Hypothalamus (tissue), 51 donors: ENCODE data around the gene MEGF8.
A peak's percentile ranks its signal among the peaks of the same experiment; 100 is the strongest.

ENCODE experiments used
- DNase-seq, 51 donors: peaks; one replicate each; lab custom pipeline; 2025; lab: John Stamatoyannopoulos, UW

MEGF8 gene

DNA sequence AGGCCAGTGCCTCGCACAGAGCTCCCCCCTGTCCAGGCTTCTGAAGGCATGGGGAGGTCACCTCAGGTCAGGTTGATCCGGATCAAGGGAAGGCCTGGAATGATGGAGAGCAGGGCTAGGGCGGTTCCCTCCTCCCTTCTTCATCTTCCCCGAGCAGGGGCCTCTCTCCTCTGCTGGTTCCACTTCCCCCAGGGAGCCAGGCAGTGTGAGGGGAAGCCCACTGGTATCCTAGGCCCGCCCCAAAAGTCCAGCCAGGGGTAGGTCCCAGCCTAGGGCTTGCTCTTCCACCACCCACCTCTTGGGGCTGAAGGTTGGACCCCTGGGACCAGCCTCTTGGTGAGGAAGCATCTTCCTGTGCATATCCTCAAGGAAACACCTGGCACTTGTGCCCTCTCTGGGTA is 39.9 kb upstream of the MEGF8 start:
- peak in 1 of 51 donors; percentile 10 for DNase-seq

DNA sequence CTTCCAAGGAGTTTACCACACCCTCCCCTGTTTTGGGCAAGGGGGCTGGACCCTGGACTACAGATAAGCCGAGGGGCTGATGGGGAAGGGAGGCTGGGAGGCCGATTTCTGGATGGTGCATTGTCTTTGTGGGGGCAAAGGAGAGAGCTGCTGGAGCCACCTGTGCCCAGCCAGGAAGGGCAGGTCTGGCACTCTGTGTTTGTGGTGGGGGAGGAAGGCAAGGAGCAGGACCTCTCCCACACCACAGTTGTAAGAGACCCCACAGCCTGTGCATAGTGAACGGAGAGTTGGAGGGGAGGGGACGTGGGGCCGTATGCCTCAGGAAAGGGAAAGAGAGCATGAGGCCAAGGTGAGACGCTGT is 39.5 kb upstream of the MEGF8 start:
- DNase-seq: no peak

- DNase-seq: peak in 16 of 51 donors; percentile 12 to 42 (median 30)
Observed at GRCh38 chr19:42286349-42287016, 39.0 kb upstream of the MEGF8 start.

DNA sequence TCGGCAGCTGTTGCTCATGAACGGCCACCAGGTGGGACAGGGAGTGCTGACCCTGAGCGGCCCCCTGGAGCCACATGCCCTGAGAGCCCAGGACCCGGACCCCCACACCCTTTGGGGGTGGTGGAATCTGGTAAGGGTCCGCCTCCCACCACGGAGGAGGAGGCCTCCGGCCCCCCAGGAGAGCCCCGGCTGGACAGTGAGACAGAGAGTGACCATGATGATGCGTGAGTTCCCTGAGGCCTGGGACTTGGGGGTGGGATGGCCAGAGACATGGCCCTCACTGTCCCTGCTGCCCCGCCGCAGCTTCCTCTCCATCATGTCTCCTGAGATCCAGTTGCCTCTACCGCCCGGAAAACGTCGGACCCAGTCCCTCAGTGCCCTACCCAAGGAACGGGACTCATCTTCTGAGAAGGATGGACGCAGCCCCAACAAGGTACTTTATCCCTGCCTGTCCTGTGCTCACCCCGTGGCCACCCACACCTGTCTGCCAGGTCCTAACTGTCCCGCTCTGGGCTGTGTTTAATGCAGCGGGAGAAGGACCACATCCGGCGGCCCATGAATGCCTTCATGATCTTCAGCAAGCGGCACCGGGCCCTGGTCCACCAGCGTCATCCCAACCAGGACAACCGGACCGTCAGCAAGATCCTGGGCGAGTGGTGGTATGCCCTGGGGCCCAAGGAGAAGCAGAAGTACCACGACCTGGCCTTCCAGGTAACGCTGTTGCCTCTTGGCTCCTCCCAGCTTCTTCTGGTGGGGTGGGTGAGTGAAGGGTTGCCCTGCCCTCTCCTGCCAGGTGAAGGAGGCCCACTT is 38.2 kb upstream of the MEGF8 start:
- no peak for DNase-seq

DNA sequence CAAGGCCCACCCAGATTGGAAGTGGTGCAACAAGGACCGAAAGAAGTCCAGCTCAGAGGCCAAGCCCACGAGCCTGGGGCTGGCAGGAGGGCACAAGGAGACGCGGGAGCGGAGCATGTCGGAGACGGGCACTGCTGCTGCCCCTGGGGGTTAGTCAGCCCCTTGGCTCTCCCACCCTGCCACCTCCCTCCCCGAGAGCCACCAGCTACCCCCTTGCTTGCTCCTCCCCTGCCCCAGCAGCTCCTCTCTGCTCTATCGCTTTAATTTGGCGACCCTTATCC is 37.7 kb upstream of the MEGF8 start:
- no peak for DNase-seq

GRCh38 chr19:42288387-42288786 is 37.0 kb upstream of the MEGF8 start:
- DNase-seq: no peak

DNA sequence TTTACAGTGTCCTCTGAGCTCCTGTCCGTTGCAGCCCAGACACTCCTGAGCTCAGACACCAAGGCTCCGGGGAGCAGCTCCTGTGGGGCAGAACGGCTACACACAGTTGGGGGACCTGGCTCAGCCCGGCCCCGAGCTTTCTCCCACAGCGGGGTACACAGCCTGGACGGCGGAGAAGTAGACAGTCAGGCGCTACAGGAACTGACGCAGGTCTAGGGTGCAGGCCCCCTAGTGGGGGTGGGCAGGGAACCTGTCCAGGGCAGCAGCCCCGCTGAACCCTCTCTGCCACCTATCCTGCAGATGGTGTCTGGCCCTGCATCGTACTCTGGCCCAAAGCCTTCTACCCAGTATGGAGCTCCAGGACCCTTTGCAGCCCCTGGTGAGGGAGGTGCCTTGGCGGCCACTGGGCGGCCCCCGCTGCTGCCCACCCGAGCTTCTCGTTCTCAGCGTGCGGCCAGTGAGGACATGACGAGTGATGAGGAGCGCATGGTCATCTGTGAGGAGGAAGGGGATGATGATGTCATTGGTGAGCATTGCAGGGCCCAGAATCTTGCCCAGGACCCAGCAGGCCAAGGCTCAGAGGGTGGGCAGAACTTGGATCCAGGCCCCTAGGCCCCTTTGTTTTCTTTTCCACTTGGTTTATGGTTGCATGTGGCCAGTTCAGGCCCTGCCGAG is 36.4 kb upstream of the MEGF8 start:
- DNase-seq: no peak

GRCh38 chr19:42289556-42290041 is 35.8 kb upstream of the MEGF8 start:
- no peak for DNase-seq

DNA sequence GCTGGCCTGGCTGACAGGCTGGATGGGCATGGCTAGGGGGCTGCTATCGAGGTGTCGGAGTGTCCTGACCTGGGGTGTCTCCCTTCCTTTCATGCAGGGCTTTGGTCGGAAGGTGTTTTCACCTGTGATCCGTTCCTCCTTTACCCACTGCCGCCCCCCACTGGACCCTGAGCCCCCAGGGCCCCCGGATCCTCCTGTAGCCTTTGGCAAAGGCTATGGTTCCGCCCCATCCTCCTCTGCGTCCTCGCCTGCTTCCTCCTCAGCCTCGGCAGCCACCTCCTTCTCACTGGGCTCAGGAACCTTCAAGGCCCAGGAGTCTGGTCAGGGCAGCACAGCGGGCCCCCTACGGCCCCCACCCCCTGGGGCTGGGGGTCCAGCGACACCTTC is 35.3 kb upstream of the MEGF8 start:
- DNase-seq: no peak

GRCh38 chr19:42290523-42291434 is 34.7 kb upstream of the MEGF8 start:
- DNase-seq: no peak

- no peak for DNase-seq
Observed at GRCh38 chr19:42291435-42291810, 34.0 kb upstream of the MEGF8 start.

DNA sequence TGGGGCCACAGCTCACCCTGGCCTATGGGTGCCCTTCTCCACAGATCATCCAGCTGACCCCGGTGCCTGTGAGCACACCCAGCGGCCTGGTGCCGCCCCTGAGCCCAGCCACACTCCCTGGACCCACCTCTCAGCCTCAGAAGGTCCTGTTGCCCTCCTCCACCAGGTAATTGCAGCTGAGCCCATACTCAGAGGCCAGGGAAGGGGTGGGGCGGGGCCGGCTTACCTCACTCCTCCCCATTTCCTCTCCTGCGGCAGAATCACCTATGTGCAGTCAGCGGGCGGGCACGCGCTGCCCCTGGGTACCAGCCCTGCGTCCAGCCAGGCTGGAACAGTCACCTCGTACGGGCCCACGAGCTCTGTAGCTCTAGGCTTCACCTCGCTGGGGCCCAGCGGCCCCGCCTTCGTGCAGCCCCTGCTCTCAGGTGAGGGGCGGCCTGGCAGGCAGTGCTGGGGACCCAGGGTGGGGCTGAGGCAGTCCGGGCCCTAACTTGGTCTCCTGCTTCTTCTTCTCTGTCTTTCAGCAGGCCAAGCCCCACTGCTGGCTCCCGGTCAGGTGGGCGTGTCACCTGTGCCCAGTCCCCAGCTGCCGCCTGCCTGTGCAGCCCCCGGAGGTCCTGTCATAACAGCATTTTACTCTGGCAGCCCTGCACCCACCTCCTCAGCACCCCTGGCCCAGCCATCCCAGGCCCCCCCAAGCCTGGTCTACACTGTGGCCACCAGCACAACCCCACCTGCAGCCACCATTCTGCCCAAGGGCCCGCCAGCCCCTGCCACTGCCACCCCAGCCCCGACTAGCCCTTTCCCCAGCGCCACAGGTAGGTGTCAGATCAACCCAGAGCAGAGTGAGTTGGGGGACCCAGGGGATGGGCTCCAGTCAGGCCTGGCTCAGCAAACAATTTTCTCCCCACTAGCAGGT is 33.1 kb upstream of the MEGF8 start:
- DNase-seq: no peak

DNA sequence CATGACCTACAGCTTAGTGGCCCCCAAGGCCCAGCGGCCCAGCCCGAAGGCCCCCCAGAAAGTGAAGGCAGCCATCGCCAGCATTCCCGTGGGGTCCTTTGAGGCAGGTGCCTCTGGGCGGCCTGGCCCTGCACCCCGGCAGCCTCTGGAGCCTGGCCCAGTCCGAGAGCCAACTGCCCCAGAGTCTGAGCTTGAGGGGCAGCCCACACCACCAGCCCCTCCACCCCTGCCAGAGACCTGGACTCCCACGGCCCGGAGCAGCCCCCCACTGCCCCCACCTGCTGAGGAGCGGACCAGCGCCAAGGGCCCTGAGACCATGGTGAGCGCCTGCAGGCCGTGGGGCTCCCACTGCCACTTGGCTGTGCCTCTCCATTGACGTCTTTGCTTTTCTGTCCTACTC is 32.5 kb upstream of the MEGF8 start:
- no peak for DNase-seq

- no peak for DNase-seq
Observed at GRCh38 chr19:42293540-42293939, 31.9 kb upstream of the MEGF8 start.

DNA sequence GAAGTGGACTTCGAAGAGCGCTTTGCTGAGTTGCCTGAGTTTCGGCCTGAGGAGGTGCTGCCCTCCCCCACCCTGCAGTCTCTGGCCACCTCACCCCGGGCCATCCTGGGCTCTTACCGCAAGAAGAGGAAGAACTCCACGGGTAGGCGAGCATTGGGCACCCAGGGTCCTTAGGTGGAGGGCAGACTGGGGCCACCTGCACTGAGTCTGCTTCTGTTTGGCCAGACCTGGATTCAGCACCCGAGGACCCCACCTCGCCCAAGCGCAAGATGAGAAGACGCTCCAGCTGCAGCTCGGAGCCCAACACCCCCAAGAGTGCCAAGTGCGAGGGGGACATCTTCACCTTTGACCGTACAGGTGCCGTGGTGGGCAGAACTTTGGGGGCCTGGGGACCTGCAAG is 31.5 kb upstream of the MEGF8 start:
- no peak for DNase-seq

- DNase-seq: no peak
Observed at GRCh38 chr19:42294471-42295137, 30.8 kb upstream of the MEGF8 start.

DNA sequence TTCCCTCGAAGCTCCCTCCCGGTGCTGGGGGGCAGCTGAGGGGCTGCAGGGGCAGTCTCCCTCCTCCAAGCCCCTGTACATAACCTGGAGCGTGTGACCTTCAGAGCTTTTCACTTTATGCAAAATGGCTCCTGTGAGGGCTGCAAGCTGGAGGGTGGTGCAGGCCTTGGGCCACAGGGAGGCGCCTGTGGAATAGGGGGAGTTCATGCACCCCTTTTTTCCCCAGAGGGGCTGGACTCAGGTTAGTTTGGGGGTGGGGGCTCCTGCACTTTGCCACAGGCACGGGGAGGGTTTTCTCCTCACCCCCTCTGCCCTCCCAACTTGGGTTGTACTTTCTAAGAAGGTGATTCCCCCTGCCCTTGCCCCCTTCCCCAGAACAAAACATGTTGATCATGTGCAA is 30.1 kb upstream of the MEGF8 start:
- DNase-seq: no peak

DNA sequence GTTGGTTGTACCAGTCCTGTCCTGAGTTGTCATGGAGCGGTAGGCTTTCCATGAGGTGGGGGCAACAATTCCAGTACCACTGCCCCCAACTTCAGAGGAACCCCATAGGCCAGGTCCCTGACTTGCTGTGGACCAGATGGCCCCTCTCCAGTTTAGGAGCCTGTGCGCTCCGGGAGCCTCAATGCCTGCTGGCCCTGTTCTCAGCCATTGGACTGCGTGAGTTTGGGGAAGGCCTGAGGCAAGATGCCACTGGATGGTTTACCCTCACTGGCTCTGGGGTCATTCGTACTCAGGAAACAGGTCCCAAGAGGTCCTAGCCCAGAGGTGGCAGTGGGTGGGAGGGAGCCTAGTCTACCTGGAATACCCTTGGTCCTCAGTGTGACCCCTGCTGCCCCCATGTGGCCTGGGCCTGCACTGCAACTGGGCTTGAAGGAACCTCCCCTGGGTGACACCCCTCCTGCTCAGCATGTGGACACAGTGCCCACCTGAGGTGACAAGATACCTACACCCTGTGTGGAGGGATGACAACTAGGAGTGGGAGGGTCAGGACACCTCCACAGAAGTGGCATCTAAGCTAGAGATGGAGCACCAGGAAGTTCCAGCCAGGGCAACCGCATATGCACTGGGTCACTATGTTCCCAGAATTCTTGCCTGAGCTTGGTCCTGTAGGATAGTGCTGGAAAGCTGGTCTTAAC is 29.5 kb upstream of the MEGF8 start:
- peak in 50 of 51 donors; percentile 19 to 90 (median 59) for DNase-seq

DNA sequence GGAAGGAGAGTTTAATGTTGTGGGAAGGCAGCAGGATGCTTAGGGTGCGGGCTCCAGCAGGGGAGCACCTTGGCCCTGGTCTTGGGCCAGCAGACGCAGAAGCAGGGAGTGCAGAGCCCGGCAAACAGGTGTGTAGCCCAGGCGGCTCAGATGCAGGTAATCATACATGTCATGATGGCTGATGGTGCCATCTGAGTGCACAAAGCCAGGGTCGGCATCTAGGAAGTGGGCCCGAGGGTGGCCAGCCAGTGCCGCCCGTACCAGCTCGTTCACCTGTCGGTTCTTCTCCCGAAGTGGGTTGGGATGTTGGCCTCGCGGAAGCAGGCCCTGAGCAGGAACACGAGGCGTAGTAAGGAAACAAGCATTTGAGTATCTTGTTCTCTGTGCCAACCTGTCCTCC is 28.4 kb upstream of the MEGF8 start:
- DNase-seq: no peak
